Fibroblast of pulmonary artery (primary cell): Measurements from ENCODE around the gene HSD11B1.

Experiments
- DNase-seq: peaks from one replicate; pipeline ENCODE4 v3.0.0-alpha.2; 2010; ENCODE audit warnings: low read depth
- H3K4me3 ChIP-seq: replicated peaks from 2 replicates; pipeline ENCODE4 v1.5.1; 2011; ENCODE audit warnings: low read depth, mild to moderate bottlenecking, control low read depth, low read length, moderate library complexity
- CTCF ChIP-seq: IDR thresholded peaks from 2 replicates; pipeline ENCODE4 v1.5.1; 2011; ENCODE audit warnings: mild to moderate bottlenecking, control low read depth, low read length, inconsistent platforms; ENCODE audit errors: missing control alignments

The HSD11B1 gene

DNA sequence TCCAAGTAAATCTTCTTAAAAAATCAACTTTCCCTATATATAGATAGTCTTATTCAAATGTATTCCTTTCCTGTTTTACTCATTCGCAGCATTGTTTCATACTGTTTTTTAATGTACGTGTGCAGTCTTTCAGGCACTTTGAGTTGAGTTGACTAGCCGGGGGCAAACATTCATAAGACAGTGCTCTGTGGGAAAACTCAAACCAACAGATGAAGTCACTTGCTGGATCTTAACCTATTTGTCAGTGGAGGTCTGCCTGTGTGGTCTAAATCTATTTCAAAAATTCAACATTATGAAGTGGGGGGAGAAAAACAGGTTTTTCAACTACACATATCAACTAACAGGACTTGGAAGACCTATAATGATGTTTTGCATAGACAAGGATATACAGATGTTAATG, 6.2 kb downstream of the HSD11B1 start:
- no peak for DNase-seq
- no peak for TF ChIP-seq CTCF
- no peak overlapping the region for H3K4me3 ChIP-seq

GRCh38 chr1:209714338-209714737, 9.7 kb downstream of the HSD11B1 start:
- no peak for TF ChIP-seq CTCF
- no peak for DNase-seq
- H3K4me3 ChIP-seq = no peak overlapping the region

- no peak for TF ChIP-seq CTCF
- H3K4me3 ChIP-seq = no peak overlapping the region
- no peak for DNase-seq
Observed at GRCh38 chr1:209715314-209715713, 10.7 kb downstream of the HSD11B1 start.

DNA sequence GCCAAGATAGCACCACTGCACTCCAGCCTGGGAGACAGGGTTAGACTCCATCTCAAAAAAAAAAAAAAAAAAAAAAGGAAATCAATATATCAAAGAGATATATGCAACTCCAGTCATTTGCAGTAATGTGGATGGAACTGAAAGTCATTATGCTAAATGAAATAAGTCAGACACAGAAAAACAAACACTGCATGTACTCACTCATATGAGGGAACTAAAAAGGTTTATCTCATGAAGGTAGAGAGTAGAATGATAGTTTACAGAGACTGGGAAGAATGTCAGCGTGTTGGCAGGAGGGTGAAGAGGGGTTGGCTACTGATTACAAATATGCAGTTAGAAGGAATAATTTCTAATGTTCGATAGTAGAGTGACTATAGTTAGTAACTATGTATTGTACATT, 13.2 kb downstream of the HSD11B1 start:
- TF ChIP-seq CTCF = no peak
- no peak overlapping the region for H3K4me3 ChIP-seq
- DNase-seq = no peak

GRCh38 chr1:209720326-209720725, 15.7 kb downstream of the HSD11B1 start:
- peak; percentile 40 for DNase-seq
- H3K4me3 ChIP-seq = no peak overlapping the region
- TF ChIP-seq CTCF = no peak

- no peak for DNase-seq
- no peak overlapping the region for H3K4me3 ChIP-seq
- no peak for TF ChIP-seq CTCF
Observed at GRCh38 chr1:209720826-209721225, 16.2 kb downstream of the HSD11B1 start.

DNA sequence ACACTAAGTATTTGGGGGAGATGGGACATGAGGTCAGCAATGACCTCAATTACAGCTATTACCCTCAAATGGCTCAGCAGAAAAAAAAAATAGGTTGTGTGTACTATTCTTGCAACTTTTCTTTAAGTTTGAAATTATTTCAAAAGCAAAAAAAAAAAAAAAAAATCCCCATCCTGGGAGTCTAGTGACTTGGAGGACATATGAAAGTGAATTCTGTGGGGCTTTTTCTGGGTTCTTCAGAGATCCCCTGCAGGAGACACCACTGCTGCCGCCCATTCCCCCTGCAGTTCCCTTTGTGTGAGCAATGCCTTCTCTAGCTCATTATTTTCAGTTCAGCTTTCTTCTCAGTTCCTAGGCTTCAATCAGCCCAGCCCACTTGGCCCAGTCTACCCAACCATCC, 16.7 kb downstream of the HSD11B1 start:
- no peak for TF ChIP-seq CTCF
- no peak overlapping the region for H3K4me3 ChIP-seq
- no peak for DNase-seq
